Measurements from ENCODE around the gene CD79B. TPM values are rescaled to one million over a fixed set of nuclear protein-coding genes. Genes with fewer than 3 reads are reported as not detected.
"Not testable (repeated sequence)": the region's sequence is repeated elsewhere in the genome, so short reads cannot be mapped to it uniquely, and the experiment has no call there.

Gene CD79B
- total and polyA plus RNA-seq, 2 of the 8 experiments (the other 6 are each of a cell fraction or from before 2014, with no cell fraction given), result 1.5 to 3.9 TPM

DNA sequence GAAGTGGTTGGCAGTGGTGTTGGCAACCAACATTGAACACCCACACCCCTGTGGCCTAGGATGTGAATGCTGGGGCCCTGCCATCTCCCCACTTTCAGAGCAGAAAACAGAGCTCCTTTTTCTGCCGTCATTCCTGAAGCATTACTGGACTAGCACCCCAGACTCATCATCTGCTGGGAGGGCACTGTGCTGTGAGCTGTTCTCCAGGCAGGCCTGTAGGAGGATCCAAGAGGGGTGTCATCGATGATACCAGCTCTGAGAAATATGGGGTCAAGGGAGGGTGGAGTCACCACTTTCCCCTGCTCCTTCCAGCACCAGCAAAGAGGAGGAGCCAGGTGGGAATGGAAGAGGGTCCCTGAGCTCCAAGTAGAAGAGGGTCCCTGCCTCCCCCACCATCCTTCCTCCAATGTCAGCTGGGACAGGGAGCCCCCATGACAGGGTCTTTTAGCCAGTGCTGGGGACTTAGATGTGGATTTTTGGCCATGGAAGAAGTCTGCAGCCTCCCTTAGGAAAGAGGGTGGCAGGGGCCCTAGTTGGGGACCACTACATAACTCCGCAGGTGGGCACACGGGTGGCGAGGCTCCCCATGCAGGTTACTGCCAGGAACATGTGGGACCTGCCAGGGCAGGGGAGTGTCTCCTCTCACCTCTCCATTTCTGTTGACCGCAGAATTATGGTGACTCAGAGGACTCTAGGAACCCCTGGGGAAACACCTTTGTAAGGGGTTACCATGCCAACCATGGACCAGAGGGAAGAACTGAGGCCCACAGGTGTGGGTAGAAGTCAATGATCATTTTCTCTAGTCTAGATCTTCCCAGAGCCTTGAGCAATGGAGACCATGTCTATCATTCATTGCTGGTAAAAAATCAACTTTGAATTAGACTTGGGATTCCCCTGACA lies 33.0 kb downstream of the CD79B start:
- H3K23ac ChIP-seq (ENCODE audit: insufficient read length); H3K9ac ChIP-seq (replicated peaks in 1 of 4; ENCODE audit: extremely low read depth in 1 of 4, low read depth in 3 of 4, low read length in 3 of 4); H3K36me3 ChIP-seq (ENCODE audit: control insufficient read depth in 2 of 4, insufficient read depth in 4 of 4, low read length in 3 of 4); H2BK15ac ChIP-seq (ENCODE audit: low read length); H3K4me2 ChIP-seq (ENCODE audit: insufficient read depth in 1 of 2, low read depth in 2 of 2, low read length in 2 of 2); H2AK5ac ChIP-seq (ENCODE audit: low read depth, low read length); H3K27ac ChIP-seq (ENCODE audit: low read depth, low read length); H2AFZ ChIP-seq (ENCODE audit: low read length); DNase-seq (ENCODE audit: low read depth in 1 of 2, low spot score in 2 of 2); H4K5ac ChIP-seq (ENCODE audit: insufficient read length, low read depth, low read length); H4K8ac ChIP-seq (ENCODE audit: extremely low read depth, insufficient read depth, low read length); H3K56ac ChIP-seq (replicated peaks; ENCODE audit: insufficient read length, low read depth, low read length); H3K4me3 ChIP-seq (ENCODE audit: extremely low read depth in 1 of 4, insufficient read depth in 2 of 4, low read depth in 3 of 4, low read length in 4 of 4); H2BK12ac ChIP-seq (ENCODE audit: low read depth, low read length); H2BK120ac ChIP-seq (replicated peaks; ENCODE audit: low read depth, low read length); H4K20me1 ChIP-seq (replicated peaks in 1 of 2; ENCODE audit: control insufficient read depth in 1 of 2, insufficient read depth in 2 of 2, low read length in 2 of 2); H3K27me3 ChIP-seq (replicated peaks in 1 of 4; ENCODE audit: control insufficient read depth in 3 of 4, extremely low read depth in 1 of 4, insufficient read depth in 3 of 4, low read length in 3 of 4); H2BK20ac ChIP-seq (ENCODE audit: low read length); H3K4me1 ChIP-seq (replicated peaks in 1 of 4; ENCODE audit: control insufficient read depth in 3 of 4, insufficient read depth in 4 of 4, low read length in 3 of 4); H3K9me3 ChIP-seq (ENCODE audit: insufficient read depth in 2 of 2, low read depth in 1 of 2, low read length in 1 of 2); H4K91ac ChIP-seq (replicated peaks; ENCODE audit: insufficient read length, low read length); H3K79me2 ChIP-seq (ENCODE audit: control insufficient read depth in 1 of 2, insufficient read depth in 2 of 2, low read length in 2 of 2); H3K4ac ChIP-seq (replicated peaks; ENCODE audit: insufficient read length, low read depth, low read length); FAIRE-seq; H3K23me2 ChIP-seq (ENCODE audit: low read depth, low read length); H2BK5ac ChIP-seq (ENCODE audit: low read depth, low read length); H3K14ac ChIP-seq (ENCODE audit: insufficient read length); H3K79me1 ChIP-seq (ENCODE audit: low read depth, low read length); H3K18ac ChIP-seq (ENCODE audit: extremely low read depth, low read length): not testable (repeated sequence)
- ChIA-PET CTCF (ENCODE audit: partially characterized antibody) (interaction anchor here (1.1 to 9.9 kb wide), 10 partner anchors 9 to 235 kb away, joined by 3 to 45 read pairs (median 10); partner anchors contain the start of genes CSHL1 and GH1), POLR2A (ENCODE audit: partially characterized antibody) (interaction anchor here (0.8 kb wide), 1 partner anchor 12 kb away, joined by 3 read pairs; the partner anchor contains the start of gene CSHL1)
- 94% methylated on average over 6 of the region's 6 CpGs; no CpG with 5 or more reads in 1 of the 2 experiments for WGBS, 2 experiments (ENCODE audit: extremely low coverage in 1 of 2, insufficient coverage in 1 of 2, insufficient read length in 1 of 2, insufficient replicate concordance in 2 of 2, low coverage in 1 of 2, low lambda C conversion rate in 2 of 2, missing lambda C conversion rate in 1 of 2)
